ENCODE results near the gene MCOLN1. TPM values are rescaled to one million over a fixed set of nuclear protein-coding genes. Genes with fewer than 3 reads are reported as not detected.

MCOLN1 gene
- polyA plus RNA-seq, 1 of the 3 experiments (the other 2 are of a cell fraction), result 28.4 TPM

DNA sequence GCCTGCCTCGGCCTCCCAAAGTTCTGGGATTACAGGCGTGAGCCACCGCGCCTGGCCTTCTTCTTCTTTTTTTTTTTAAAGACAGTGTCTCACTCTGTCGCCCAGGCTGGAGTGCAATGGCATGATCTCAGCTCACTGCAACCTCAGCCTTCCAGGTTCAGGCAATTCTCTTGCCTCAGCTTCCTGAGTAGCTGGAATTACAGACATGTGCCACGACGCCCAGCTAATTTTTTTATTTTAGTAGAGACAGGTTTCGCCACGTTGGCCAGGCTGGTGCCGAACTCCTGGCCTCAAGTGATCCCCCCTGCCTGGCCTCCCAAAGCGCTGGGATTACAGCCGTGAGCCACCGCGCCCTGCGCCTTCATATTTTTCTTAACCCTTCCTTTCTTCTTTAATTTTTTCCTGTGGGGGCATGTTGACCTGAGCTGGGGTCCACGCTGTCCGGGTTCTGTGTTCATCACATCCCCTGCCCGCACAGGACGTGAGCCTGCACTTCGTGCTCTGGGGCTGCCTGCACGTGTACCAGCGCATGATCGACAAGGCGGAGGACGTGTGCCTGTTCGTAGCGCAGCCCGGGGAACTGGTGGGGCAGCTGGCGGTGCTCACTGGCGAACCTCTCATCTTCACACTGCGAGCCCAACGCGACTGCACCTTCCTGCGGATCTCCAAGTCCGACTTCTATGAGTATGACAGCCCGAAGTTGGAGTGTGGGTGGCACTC is 27.2 kb downstream of the MCOLN1 start:
- CTCF ChIA-PET, result no interaction called here
- 93% methylated on average over 27 of the region's 36 CpGs for WGBS (ENCODE audit: low lambda C conversion rate)
- POLR2A ChIA-PET, result no interaction called here

DNA sequence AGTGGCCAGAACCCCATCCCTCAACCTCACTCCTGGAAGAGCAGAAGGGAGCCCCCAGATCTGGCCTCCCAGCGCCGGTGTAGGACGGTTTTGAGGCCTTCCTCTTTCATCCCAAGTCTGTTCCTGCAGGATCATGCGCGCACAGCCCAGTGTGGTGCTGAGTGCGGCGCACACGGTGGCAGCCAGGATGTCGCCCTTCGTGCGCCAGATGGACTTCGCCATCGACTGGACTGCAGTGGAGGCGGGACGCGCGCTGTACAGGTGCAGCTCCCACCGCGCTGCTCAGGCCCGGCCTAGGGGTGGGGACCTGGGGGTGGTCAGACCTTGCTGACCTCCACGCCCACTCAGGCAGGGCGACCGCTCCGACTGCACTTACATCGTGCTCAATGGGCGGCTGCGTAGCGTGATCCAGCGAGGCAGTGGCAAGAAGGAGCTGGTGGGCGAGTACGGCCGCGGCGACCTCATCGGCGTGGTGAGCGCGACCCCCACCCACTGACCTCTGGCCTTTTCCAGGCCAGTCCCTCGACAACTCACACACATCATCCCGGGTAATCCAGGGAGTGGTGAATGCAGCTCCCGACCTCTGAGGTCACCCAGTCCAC is 27.8 kb downstream of the MCOLN1 start:
- no peaks in the 10 kb centered on the region for H4K20me1 ChIP-seq (ENCODE audit: insufficient read depth)
- H3K4me2 ChIP-seq, result no peak overlapping the region
- no peaks in the 10 kb centered on the region for H3K27me3 ChIP-seq (ENCODE audit: insufficient read depth)
- H3K9ac ChIP-seq, result no peak overlapping the region
- H3K4me1 ChIP-seq (ENCODE audit: control insufficient read depth in 1 of 2, insufficient read depth in 2 of 2, low read depth in 1 of 2, low read length in 1 of 2), result no peaks in the 10 kb centered on the region; a peak in 1 of 4 replicates
- DNase-seq, result peak; percentile 31
- H3K9me2 ChIP-seq, result no peaks in the 10 kb centered on the region
- no peak overlapping the region for H3K4me3 ChIP-seq (ENCODE audit: low read depth in 2 of 2, low read length in 1 of 2)
- H3K79me2 ChIP-seq (ENCODE audit: insufficient read depth), result no peaks in the 10 kb centered on the region
- no peaks in the 10 kb centered on the region for H3K9me3 ChIP-seq
- CTCF ChIA-PET, result interaction anchor here (1.0 to 3.2 kb wide), 2 partner anchors 18 to 131 kb away, joined by 4 to 18 read pairs; partner anchors contain the start of gene TRAPPC5
- WGBS (ENCODE audit: low lambda C conversion rate), result 90% methylated on average over 26 of the region's 41 CpGs
- H2AFZ ChIP-seq (ENCODE audit: low read depth), result no peak overlapping the region
- POLR2A ChIA-PET, result no interaction called here
- H3F3A ChIP-seq (replicated peaks; ENCODE audit: insufficient read depth), result no peaks in the 10 kb centered on the region
- peaks cover 13 to 15% of the 10 kb centered on the region in 2 experiments for H3K36me3 ChIP-seq (replicated peaks in 1 of 2; ENCODE audit: control insufficient read depth in 1 of 2, insufficient read depth in 2 of 2, low read length in 1 of 2)
- TF ChIP-seq GATA2 (CRISPR knock-in tag; IDR thresholded peaks at IDR 0.05) (no peak), TEAD4 (IDR thresholded peaks at IDR 0.05; ENCODE audit: borderline replicate concordance, insufficient read depth) (no peak), TAF1 (IDR thresholded peaks at IDR 0.05; ENCODE audit: borderline replicate concordance, low read depth, low read length) (no peak), TCF12 (IDR thresholded peaks at IDR 0.05) (no peak), JUND (IDR thresholded peaks at IDR 0.05) (no peak)
- TF ChIP-seq, protein P1, sequence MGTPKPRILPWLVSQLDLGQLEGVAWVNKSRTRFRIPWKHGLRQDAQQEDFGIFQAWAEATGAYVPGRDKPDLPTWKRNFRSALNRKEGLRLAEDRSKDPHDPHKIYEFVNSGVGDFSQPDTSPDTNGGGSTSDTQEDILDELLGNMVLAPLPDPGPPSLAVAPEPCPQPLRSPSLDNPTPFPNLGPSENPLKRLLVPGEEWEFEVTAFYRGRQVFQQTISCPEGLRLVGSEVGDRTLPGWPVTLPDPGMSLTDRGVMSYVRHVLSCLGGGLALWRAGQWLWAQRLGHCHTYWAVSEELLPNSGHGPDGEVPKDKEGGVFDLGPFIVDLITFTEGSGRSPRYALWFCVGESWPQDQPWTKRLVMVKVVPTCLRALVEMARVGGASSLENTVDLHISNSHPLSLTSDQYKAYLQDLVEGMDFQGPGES (IDR thresholded peaks at IDR 0.05; ENCODE audit: low read depth, low read length), result no peak
- no peak overlapping the region for H3K27ac ChIP-seq (ENCODE audit: low read depth in 2 of 2, low read length in 1 of 2)

More for the DNA sequence above, 27.2 kb downstream of the MCOLN1 start:
- Histone ChIP-seq H3K4me3 (ENCODE audit: low read depth in 2 of 2, low read length in 1 of 2) (no peak overlapping the region), H3K4me1 (ENCODE audit: control insufficient read depth in 1 of 2, insufficient read depth in 2 of 2, low read depth in 1 of 2, low read length in 1 of 2) (no peaks in the 10 kb centered on the region; a peak in 1 of 4 replicates), H3K9me2 (no peaks in the 10 kb centered on the region), H4K20me1 (ENCODE audit: insufficient read depth) (no peaks in the 10 kb centered on the region), H3K9ac (no peak overlapping the region), H3F3A (replicated peaks; ENCODE audit: insufficient read depth) (no peaks in the 10 kb centered on the region), H3K36me3 (replicated peaks in 1 of 2; ENCODE audit: control insufficient read depth in 1 of 2, insufficient read depth in 2 of 2, low read length in 1 of 2) (peaks cover 11% of the 10 kb centered on the region in 2 experiments), H3K27me3 (ENCODE audit: insufficient read depth) (no peaks in the 10 kb centered on the region), H3K79me2 (ENCODE audit: insufficient read depth) (no peaks in the 10 kb centered on the region), H3K9me3 (no peaks in the 10 kb centered on the region), H3K27ac (ENCODE audit: low read depth in 2 of 2, low read length in 1 of 2) (no peak overlapping the region), H2AFZ (ENCODE audit: low read depth) (no peak overlapping the region), H3K4me2 (no peak overlapping the region)
- peak; percentile 7 for DNase-seq
- no peak for TF ChIP-seq GATA2 (CRISPR knock-in tag; IDR thresholded peaks at IDR 0.05)
- no peak for TF ChIP-seq ELF1 (IDR thresholded peaks at IDR 0.05)

Measured in SK-N-SH (cell line).